ENCODE measurements around the gene SLC2A13.

Gene SLC2A13

GRCh38 chr12:40145896-40146295 lies 40.0 kb upstream of the SLC2A13 start:
- no peak for DNase-seq (ENCODE audit: low read depth)
- H3K4me3 ChIP-seq (ENCODE audit: low read length), result no peak overlapping the region
- TF ChIP-seq CTCF (IDR thresholded peaks at IDR 0.05; ENCODE audit: insufficient read depth, low read depth, low read length, missing control alignments), result no peak

- DNase-seq (ENCODE audit: low read depth), result no peak
- no peak for TF ChIP-seq CTCF (IDR thresholded peaks at IDR 0.05; ENCODE audit: insufficient read depth, low read depth, low read length, missing control alignments)
- H3K4me3 ChIP-seq (ENCODE audit: low read length), result no peak overlapping the region
These were observed 38.1 kb upstream of the SLC2A13 start for GRCh38 chr12:40144023-40144422.

GRCh38 chr12:40142001-40142744 lies 36.3 kb upstream of the SLC2A13 start:
- peak; percentile 39 for DNase-seq (ENCODE audit: low read depth)
- TF ChIP-seq CTCF (IDR thresholded peaks at IDR 0.05; ENCODE audit: insufficient read depth, low read depth, low read length, missing control alignments), result no peak
- H3K4me3 ChIP-seq (ENCODE audit: low read length), result no peak overlapping the region

GRCh38 chr12:40138526-40138925 lies 32.6 kb upstream of the SLC2A13 start:
- H3K4me3 ChIP-seq (ENCODE audit: low read length), result no peak overlapping the region
- no peak for TF ChIP-seq CTCF (IDR thresholded peaks at IDR 0.05; ENCODE audit: insufficient read depth, low read depth, low read length, missing control alignments)
- peak; percentile 56 for DNase-seq (ENCODE audit: low read depth)

GRCh38 chr12:40137252-40137651 lies 31.4 kb upstream of the SLC2A13 start:
- TF ChIP-seq CTCF (IDR thresholded peaks at IDR 0.05; ENCODE audit: insufficient read depth, low read depth, low read length, missing control alignments), result no peak
- H3K4me3 ChIP-seq (ENCODE audit: low read length), result no peak overlapping the region
- peak; percentile 93 for DNase-seq (ENCODE audit: low read depth)

- DNase-seq (ENCODE audit: low read depth), result peak; percentile 23
- no peak for TF ChIP-seq CTCF (IDR thresholded peaks at IDR 0.05; ENCODE audit: insufficient read depth, low read depth, low read length, missing control alignments)
- no peak overlapping the region for H3K4me3 ChIP-seq (ENCODE audit: low read length)
These were observed 21.5 kb upstream of the SLC2A13 start for GRCh38 chr12:40127408-40127807.

GRCh38 chr12:40123496-40123895 lies 17.6 kb upstream of the SLC2A13 start:
- no peak overlapping the region for H3K4me3 ChIP-seq (ENCODE audit: low read length)
- TF ChIP-seq CTCF (IDR thresholded peaks at IDR 0.05; ENCODE audit: insufficient read depth, low read depth, low read length, missing control alignments), result no peak
- peak; percentile 20 for DNase-seq (ENCODE audit: low read depth)
